MM.1S (cell line): ENCODE results near the gene CDK2AP2.
"Not testable (repeated sequence)": the region's sequence is repeated elsewhere in the genome, so short reads cannot be mapped to it uniquely, and the experiment has no call there.

Source experiments
- DNase-seq: peaks from one replicate; pipeline ENCODE4 v3.0.0-alpha.2; 2015
- H2AFZ ChIP-seq: fragments of 300-600 bp; sonication (generic); 2 replicates; pipeline ENCODE4 v1.6.0; 2016; ENCODE audit warnings: antibody characterized with exemption, low read length
- H3F3A ChIP-seq: fragments of 300-600 bp; sonication (generic); 2 replicates; pipeline ENCODE4 v1.6.1; 2016; ENCODE audit warnings: mild to moderate bottlenecking, antibody characterized with exemption, low read length, moderate library complexity, mixed read lengths; ENCODE audit not compliant: insufficient read depth
- H3K27ac ChIP-seq: fragments of 300-600 bp; sonication (generic); 2 replicates; pipeline ENCODE4 v1.5.1; 2016; ENCODE audit warnings: mild to moderate bottlenecking, low read length
- H3K27me3 ChIP-seq: fragments of 300-600 bp; sonication (generic); replicated peaks from 2 replicates; pipeline ENCODE4 v1.6.0; 2016; ENCODE audit warnings: low read length; ENCODE audit not compliant: insufficient read depth
- H3K36me3 ChIP-seq: fragments of 300-600 bp; sonication (generic); replicated peaks from 2 replicates; pipeline ENCODE4 v1.6.1; 2016; ENCODE audit warnings: mild to moderate bottlenecking, low read length, mixed read lengths; ENCODE audit not compliant: insufficient read depth
- H3K4me1 ChIP-seq: fragments of 300-600 bp; sonication (generic); 2 replicates; pipeline ENCODE4 v1.6.1; 2016; ENCODE audit warnings: low read length, mixed read lengths
- H3K4me2 ChIP-seq: fragments of 300-600 bp; sonication (generic); 2 replicates; pipeline ENCODE4 v1.6.0; 2016; ENCODE audit warnings: low read depth, low read length
- H3K4me3 ChIP-seq: fragments of 300-600 bp; sonication (generic); 2 replicates; pipeline ENCODE4 v1.5.1; 2016; ENCODE audit warnings: low read length, mixed read lengths
- H3K79me2 ChIP-seq: fragments of 300-600 bp; sonication (generic); 2 replicates; pipeline ENCODE4 v1.6.1; 2016; ENCODE audit warnings: mixed run types, low read length, mixed read lengths
- H3K9ac ChIP-seq: fragments of 300-600 bp; sonication (generic); 2 replicates; pipeline ENCODE4 v1.6.1; 2016; ENCODE audit warnings: low read length, mixed read lengths
- H3K9me2 ChIP-seq: fragments of 300-600 bp; sonication (generic); replicated peaks from 2 replicates; pipeline ENCODE4 v1.6.1; 2016; ENCODE audit warnings: mild to moderate bottlenecking, low read length, mixed read lengths; ENCODE audit not compliant: insufficient read depth
- H3K9me3 ChIP-seq: fragments of 300-600 bp; sonication (generic); replicated peaks from 2 replicates; pipeline ENCODE4 v1.6.1; 2016; ENCODE audit warnings: mild to moderate bottlenecking, low read length, mixed read lengths; ENCODE audit not compliant: insufficient read depth
- H4K20me1 ChIP-seq: fragments of 300-600 bp; sonication (generic); 2 replicates; pipeline ENCODE4 v1.6.1; 2016; ENCODE audit warnings: mild to moderate bottlenecking, low read length, moderate library complexity, mixed read lengths; ENCODE audit not compliant: insufficient read depth
- CTCF ChIP-seq: fragments of 300-600 bp; sonication (generic); IDR thresholded peaks from 2 replicates; pipeline ENCODE4 v1.5.1; 2016; ENCODE audit warnings: antibody characterized with exemption, low read length, mixed read lengths
- EZH2 ChIP-seq: fragments of 300-600 bp; sonication (generic); optimal IDR thresholded peaks from 2 replicates; pipeline ENCODE3; 2017; ENCODE audit warnings: low read depth, mild to moderate bottlenecking, antibody characterized with exemption, low read length, mixed read lengths
- EZH2phosphoT487 ChIP-seq: fragments of 300-600 bp; sonication (generic); IDR thresholded peaks from 2 replicates; pipeline ENCODE4 v1.6.1; 2018; ENCODE audit warnings: antibody characterized with exemption, low read length

Gene CDK2AP2

DNA sequence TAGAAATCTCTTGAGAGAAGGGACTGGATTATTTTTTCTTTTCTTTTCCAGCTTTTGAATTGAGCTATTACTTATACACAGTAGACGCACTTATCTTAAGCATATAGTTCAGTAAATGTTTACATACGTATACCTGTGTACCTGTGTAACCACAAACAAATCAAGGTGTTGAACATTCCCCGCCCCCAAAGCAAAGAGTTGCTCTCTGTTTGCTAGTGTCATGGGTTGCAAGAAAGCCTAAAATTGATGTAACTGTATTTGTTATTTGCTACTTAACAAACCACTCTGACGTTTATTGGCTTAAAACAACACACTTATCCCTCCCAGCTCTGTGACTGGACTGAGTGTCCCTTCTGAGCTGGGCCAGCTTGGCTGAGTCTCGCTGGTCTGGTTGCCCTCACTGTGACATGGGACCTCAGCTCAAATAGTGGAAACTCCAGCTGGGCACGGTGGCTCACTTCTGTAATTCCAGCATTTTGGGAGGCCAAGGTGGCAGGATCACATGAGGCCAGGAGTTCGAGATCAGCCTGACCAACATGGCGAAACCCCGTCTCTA is 40.7 kb upstream of the CDK2AP2 start:
- H3K79me2 ChIP-seq = no peaks in the 10 kb centered on the region
- no peak overlapping the region for H3K4me3 ChIP-seq
- no peaks in the 10 kb centered on the region for H3K9me2 ChIP-seq
- no peak overlapping the region for H2AFZ ChIP-seq
- DNase-seq = no peak
- H3K27me3 ChIP-seq = 0 out of 2 replicates have a peak, but pooled peaks cover 3% of the 10 kb centered on the region
- no peaks in the 10 kb centered on the region for H3K9me3 ChIP-seq
- H3K4me1 ChIP-seq = no peaks in the 10 kb centered on the region
- TF ChIP-seq EZH2phosphoT487 = no peak
- no peak for TF ChIP-seq EZH2
- TF ChIP-seq CTCF = no peak
- H3K4me2 ChIP-seq = no peak overlapping the region
- H3K27ac ChIP-seq = no peak overlapping the region
- H3F3A ChIP-seq = no peaks in the 10 kb centered on the region
- no peak overlapping the region for H3K9ac ChIP-seq
- no peaks in the 10 kb centered on the region for H4K20me1 ChIP-seq
- no peaks in the 10 kb centered on the region for H3K36me3 ChIP-seq

DNA sequence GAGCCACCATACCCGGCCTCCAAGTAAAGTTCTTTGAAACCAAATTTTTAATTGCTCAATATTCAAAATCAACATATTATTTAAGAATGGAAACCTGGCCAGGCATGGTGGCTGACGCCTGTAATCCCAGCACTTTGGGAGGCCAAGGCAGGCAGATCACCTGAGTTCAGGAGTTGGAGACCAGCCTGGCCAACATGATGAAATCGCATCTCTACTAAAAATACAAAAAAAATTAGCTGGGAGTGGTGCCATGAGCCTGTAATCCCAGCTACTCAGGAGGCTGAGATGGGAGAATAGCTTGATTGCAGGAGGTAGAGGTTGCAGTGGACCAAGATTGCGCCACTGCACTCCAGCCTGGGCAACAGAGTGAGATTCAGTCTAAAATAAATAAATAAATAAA is 40.1 kb upstream of the CDK2AP2 start:
- H2AFZ ChIP-seq, H3K9me2 ChIP-seq, H3K36me3 ChIP-seq, H3K9ac ChIP-seq, H3K4me3 ChIP-seq, H4K20me1 ChIP-seq, DNase-seq, H3K4me1 ChIP-seq, H3K79me2 ChIP-seq, H3F3A ChIP-seq, H3K27ac ChIP-seq, H3K9me3 ChIP-seq, H3K27me3 ChIP-seq, H3K4me2 ChIP-seq: not testable (repeated sequence)

DNA sequence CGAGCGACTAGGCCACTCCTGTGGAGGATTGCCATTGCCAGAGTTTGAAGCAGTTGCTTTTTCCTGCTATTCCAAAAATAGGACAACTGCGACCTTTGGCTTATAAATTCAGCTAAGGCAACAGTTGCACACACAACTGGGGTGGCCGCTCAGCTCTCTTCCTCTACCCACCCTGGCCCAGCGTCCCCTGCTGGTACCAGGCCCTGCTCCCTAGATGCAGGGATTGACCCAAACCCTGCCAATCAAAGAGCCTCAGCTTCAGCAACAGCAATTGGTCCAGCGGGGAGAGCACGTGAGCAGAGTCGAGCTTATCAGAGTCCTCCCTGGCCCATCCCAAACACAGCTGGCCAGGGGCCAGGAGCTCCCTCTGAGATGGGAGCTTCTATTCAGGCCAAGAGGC is 37.3 kb upstream of the CDK2AP2 start:
- no peaks in the 10 kb centered on the region for H3F3A ChIP-seq
- no peak overlapping the region for H3K27ac ChIP-seq
- TF ChIP-seq CTCF = 0 out of 2 replicates have a peak, but pooled peaks have one; percentile 4
- TF ChIP-seq EZH2phosphoT487 = no peak
- H2AFZ ChIP-seq = no peak overlapping the region
- no peaks in the 10 kb centered on the region for H3K4me1 ChIP-seq
- H3K9ac ChIP-seq = no peak overlapping the region
- DNase-seq = no peak
- no peak overlapping the region for H3K4me3 ChIP-seq
- no peaks in the 10 kb centered on the region for H3K79me2 ChIP-seq
- no peak overlapping the region for H3K4me2 ChIP-seq
- H3K9me2 ChIP-seq = no peaks in the 10 kb centered on the region
- no peaks in the 10 kb centered on the region for H3K36me3 ChIP-seq
- H3K9me3 ChIP-seq = no peaks in the 10 kb centered on the region
- no peaks in the 10 kb centered on the region for H3K27me3 ChIP-seq
- H4K20me1 ChIP-seq = no peaks in the 10 kb centered on the region

DNA sequence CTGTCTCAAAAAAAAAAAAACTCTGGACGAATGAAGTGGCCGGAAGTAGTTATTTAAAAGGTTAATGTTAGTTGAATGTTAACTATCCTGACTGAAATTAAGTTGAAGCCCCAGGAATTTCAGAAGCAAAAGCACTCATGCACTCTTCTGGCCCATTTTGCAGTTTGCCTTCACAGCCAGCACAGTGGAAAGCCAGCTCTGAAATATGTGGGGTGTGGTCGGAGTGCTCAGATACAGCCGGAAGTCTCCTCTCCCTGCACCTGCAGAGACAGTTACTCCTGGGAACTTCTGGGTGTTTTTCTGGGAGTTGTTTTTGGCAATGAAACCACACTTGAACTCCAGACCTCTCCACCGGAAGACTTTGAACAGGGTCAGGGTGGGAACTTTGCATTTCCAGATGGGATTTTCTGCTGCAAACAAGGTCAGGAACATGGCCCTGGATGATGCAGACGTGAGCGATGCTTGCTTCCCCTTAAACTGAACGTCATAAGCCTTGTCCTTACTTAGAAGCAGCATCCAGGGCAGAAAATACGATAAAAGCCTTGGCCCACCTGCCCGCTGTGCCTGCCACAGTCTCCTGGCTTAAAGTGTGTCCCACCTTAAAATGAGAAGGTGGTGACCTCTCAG is 36.8 kb upstream of the CDK2AP2 start:
- Histone ChIP-seq H3K4me1 (no peaks in the 10 kb centered on the region), H3F3A (no peaks in the 10 kb centered on the region), H3K27me3 (no peaks in the 10 kb centered on the region), H4K20me1 (no peaks in the 10 kb centered on the region), H3K9me3 (no peaks in the 10 kb centered on the region), H3K9me2 (no peaks in the 10 kb centered on the region), H2AFZ (no peak overlapping the region), H3K4me3 (no peak overlapping the region), H3K79me2 (no peaks in the 10 kb centered on the region), H3K4me2 (no peak overlapping the region), H3K9ac (no peak overlapping the region), H3K27ac (no peak overlapping the region), H3K36me3 (no peaks in the 10 kb centered on the region)
- no peak for DNase-seq
- TF ChIP-seq CTCF (no peak), EZH2phosphoT487 (no peak), EZH2 (no peak)
